Spleen (tissue), 11 donors: ENCODE measurements around the gene RPL18A. TPM values are rescaled to one million over a fixed set of nuclear protein-coding genes. Genes with fewer than 3 reads are reported as not detected.

Experiments used
- DNase-seq: peaks from one replicate; pipeline ENCODE4 v3.0.0-alpha.2; 2020
- H3K27ac ChIP-seq, 8 donors: fragments of 200-600 bp; sonication (generic) in 7 of 8; 1 replicate in 4 of 8; 2 replicates in 4 of 8; pipeline versions ENCODE4 v1.5.0 to v1.8.0; 2016 to 2021; ENCODE audit warnings: inconsistent platforms in 4 of 8, mild to moderate bottlenecking in 4 of 8, moderate library complexity in 1 of 8
- H3K27me3 ChIP-seq, 7 donors: fragments of 200-600 bp; sonication (generic) in 6 of 7; replicated peaks in 1 of 7; 1 replicate in 4 of 7; 2 replicates in 3 of 7; pipeline versions ENCODE4 v1.5.0 to v1.8.0; 2016 to 2021; ENCODE audit warnings: inconsistent platforms in 3 of 7, mild to moderate bottlenecking in 1 of 7
- H3K36me3 ChIP-seq, 6 donors: fragments of 200-600 bp; sonication (generic) in 5 of 6; 1 replicate in 4 of 6; 2 replicates in 2 of 6; pipeline versions ENCODE4 v1.5.0 to v1.8.0; 2016 to 2021; ENCODE audit warnings: inconsistent platforms in 2 of 6
- H3K4me1 ChIP-seq, 6 donors: fragments of 200-600 bp; sonication (generic) in 5 of 6; 1 replicate in 3 of 6; 2 replicates in 3 of 6; pipeline versions ENCODE4 v1.5.0 to v1.8.0; 2016 to 2021; ENCODE audit warnings: inconsistent platforms in 3 of 6
- H3K4me3 ChIP-seq, 8 donors: fragments of 200-600 bp; sonication (generic) in 7 of 8; 1 replicate in 4 of 8; 2 replicates in 4 of 8; pipeline versions ENCODE4 v1.5.0 to v1.8.0; 2016 to 2021; ENCODE audit warnings: inconsistent platforms in 4 of 8, mild to moderate bottlenecking in 4 of 8, moderate library complexity in 2 of 8
- H3K9me3 ChIP-seq, 8 donors: fragments of 200-600 bp; sonication (generic) in 7 of 8; 1 replicate in 4 of 8; 2 replicates in 4 of 8; pipeline versions ENCODE4 v1.5.0 to v1.8.0; 2016 to 2021; ENCODE audit warnings: inconsistent platforms in 4 of 8
- POLR2A ChIP-seq, 3 donors: fragments of 450-650 bp; IDR thresholded peaks; one replicate each; pipeline ENCODE4 v1.5.1; 2017; ENCODE audit warnings: antibody characterized with exemption in 3 of 3, mild to moderate bottlenecking in 1 of 3
- POLR2AphosphoS5 ChIP-seq, 3 donors: sonication (generic); formaldehyde crosslinking; IDR thresholded peaks; one replicate each; pipeline ENCODE4 v1.5.1; 2017; ENCODE audit warnings: antibody characterized with exemption in 3 of 3
- WGBS, 5 donors: extraction: QIAGEN DNeasy Blood & Tissue Kit in 3 of 5; methylation state at CpG; one replicate each; pipeline versions ENCODE4 v1.1.5 to v1.1.7; 2013 to 2018; 5-methylcytosine and 5-hydroxymethylcytosine counted together
- intact Hi-C: fragments of 100-400 bp; cut with DNase I; formaldehyde crosslinking; loops from one replicate; pipeline ENCODE4 v1.15.0; 2023; ENCODE audit warnings: low total_unique reads
- polyA plus RNA-seq, 3 donors: library from polyadenylated mRNA; stranded (reverse); fragments of 200-250 nt; gene quantifications; one replicate each; pipeline ENCODE4 v1.2.1, GENCODE V29; 2013
- total RNA-seq, 7 donors: library from RNA; depleted of rRNA in 3 of 7; stranded (reverse); fragments of >200 nt in 3 of 7; fragmentation: NEBNext Ultra II Directional in 4 of 7; extraction: Animal tissue kit (Norgen Biotek cat#: 25700) in 4 of 7; gene quantifications; one replicate each; pipeline versions ENCODE4 v1.1.0 to v1.2.1, GENCODE V29; 2016 to 2021
- TF ChIP-seq, protein P1 (sequence below), 11 experiments: fragments of 200-600 bp in 7 of 11; fragments of 450-650 bp in 4 of 11; sonication (generic) in 4 of 11; IDR thresholded peaks in 8 of 11; conservative IDR thresholded peaks in 3 of 11; 1 replicate in 7 of 11; 2 replicates in 4 of 11; pipeline versions ENCODE4 v1.4.0 to v1.8.0; 2016 to 2021; ENCODE audit warnings: antibody characterized with exemption in 11 of 11, inconsistent platforms in 4 of 11, mild to moderate bottlenecking in 1 of 11
- donor health status: healthy with polysubstance abuse.
- donor health status: DM: no; HTN: no; CAD: no; lungs with moderate emphysema.
- donor health status: DM: no; HTN: no; CAD: no.
- donor health status: Bipolar disorder and iron deficiency.
- donor health status: healthy.
- donor health status: DM: no; HTN: no; CAD: no.
- donor health status: DM: yes; HTN: yes; CAD: no.

The RPL18A gene
- total and polyA plus RNA-seq, 10 donors, result 1,310 to 6,872 (median 1,788) TPM

DNA sequence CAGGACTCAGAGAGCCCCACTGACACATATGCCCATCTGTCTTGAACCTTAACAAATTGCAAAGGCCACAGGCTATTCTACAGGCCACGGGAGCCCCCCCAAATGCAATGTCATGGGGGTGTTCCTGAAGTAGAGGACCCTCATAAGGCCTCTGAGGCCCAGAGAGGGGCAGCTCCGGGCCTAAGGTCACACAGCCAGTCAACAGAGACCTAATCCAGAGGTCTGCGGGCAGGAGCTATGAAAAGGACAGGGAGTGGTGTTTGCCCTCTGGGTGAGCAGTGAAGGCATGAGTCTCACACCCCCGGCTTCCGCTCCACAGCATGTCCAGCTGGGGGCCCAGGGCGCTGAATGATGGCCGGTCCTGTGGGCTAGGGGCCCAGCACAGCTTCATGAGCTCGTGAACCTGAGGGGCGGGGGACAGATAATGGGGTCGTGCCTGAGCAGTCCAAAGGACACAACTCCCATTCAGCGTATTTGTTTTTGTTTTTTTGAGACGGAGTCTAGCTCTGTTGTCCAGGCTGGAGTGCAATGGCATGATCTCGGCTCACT lies 33.1 kb upstream of the RPL18A start:
- 94 to 98% (median 95%) methylated on average over 11 to 13 of the region's 13 CpGs for WGBS, 5 donors
- Histone ChIP-seq H3K9me3 (no peaks in the 10 kb centered on the region), H3K36me3 (peaks cover 3 to 93% (median 50%) of the 10 kb centered on the region in 6 donors), H3K4me3 (no peak overlapping the region), H3K27ac (peak overlapping the region in 2 of 8 donors; percentile 77 to 85), H3K4me1 (peaks cover 0 to 53% (median 7%) of the 10 kb centered on the region in 6 donors), H3K27me3 (no peaks in the 10 kb centered on the region)
- TF ChIP-seq, protein P1, sequence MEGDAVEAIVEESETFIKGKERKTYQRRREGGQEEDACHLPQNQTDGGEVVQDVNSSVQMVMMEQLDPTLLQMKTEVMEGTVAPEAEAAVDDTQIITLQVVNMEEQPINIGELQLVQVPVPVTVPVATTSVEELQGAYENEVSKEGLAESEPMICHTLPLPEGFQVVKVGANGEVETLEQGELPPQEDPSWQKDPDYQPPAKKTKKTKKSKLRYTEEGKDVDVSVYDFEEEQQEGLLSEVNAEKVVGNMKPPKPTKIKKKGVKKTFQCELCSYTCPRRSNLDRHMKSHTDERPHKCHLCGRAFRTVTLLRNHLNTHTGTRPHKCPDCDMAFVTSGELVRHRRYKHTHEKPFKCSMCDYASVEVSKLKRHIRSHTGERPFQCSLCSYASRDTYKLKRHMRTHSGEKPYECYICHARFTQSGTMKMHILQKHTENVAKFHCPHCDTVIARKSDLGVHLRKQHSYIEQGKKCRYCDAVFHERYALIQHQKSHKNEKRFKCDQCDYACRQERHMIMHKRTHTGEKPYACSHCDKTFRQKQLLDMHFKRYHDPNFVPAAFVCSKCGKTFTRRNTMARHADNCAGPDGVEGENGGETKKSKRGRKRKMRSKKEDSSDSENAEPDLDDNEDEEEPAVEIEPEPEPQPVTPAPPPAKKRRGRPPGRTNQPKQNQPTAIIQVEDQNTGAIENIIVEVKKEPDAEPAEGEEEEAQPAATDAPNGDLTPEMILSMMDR (IDR thresholded peaks at IDR 0.05 in 8 of 11, conservative IDR thresholded peaks at IDR 0.05 in 3 of 11), result no peak
- peak in 2 of 3 donors; percentile 8 to 76 for TF ChIP-seq POLR2AphosphoS5 (IDR thresholded peaks at IDR 0.05)
- no peak for TF ChIP-seq POLR2A (IDR thresholded peaks at IDR 0.05)
- intact Hi-C loops, result no loop called here
- DNase-seq, result no peak

GRCh38 chr19:17829855-17830566 lies 29.7 kb upstream of the RPL18A start:
- H3K36me3 ChIP-seq, result peaks cover 6 to 100% (median 85%) of the 10 kb centered on the region in 6 donors

GRCh38 chr19:17830567-17831418 lies 28.9 kb upstream of the RPL18A start:
- DNase-seq, result no peak
- intact Hi-C loops, result no loop called here
- TF ChIP-seq POLR2AphosphoS5 (IDR thresholded peaks at IDR 0.05), result peak in 2 of 3 donors; percentile 29 to 71
- no peak for TF ChIP-seq POLR2A (IDR thresholded peaks at IDR 0.05)
- TF ChIP-seq, protein P1 (IDR thresholded peaks at IDR 0.05 in 8 of 11, conservative IDR thresholded peaks at IDR 0.05 in 3 of 11), result no peak
- no peaks in the 10 kb centered on the region for H3K27me3 ChIP-seq
- 76 to 86% (median 79%) methylated on average over 42 to 50 of the region's 50 CpGs for WGBS, 5 donors
- peaks cover 0 to 53% (median 3%) of the 10 kb centered on the region in 6 donors for H3K4me1 ChIP-seq
- H3K27ac ChIP-seq, result peak overlapping the region in 1 of 8 donors; percentile 13
- H3K9me3 ChIP-seq, result no peaks in the 10 kb centered on the region
- H3K36me3 ChIP-seq, result peaks cover 7 to 100% (median 89%) of the 10 kb centered on the region in 6 donors
- no peak overlapping the region for H3K4me3 ChIP-seq

More at GRCh38 chr19:17829855-17830566, 29.7 kb upstream of the RPL18A start:
- DNase-seq, result no peak
- Histone ChIP-seq H3K27me3 (no peaks in the 10 kb centered on the region), H3K9me3 (no peaks in the 10 kb centered on the region), H3K4me3 (no peak overlapping the region), H3K27ac (peak overlapping the region in 1 of 8 donors; percentile 13), H3K4me1 (peaks cover 0 to 46% (median 3%) of the 10 kb centered on the region in 6 donors)
- peak in 1 of 3 donors; percentile 62 for TF ChIP-seq POLR2AphosphoS5 (IDR thresholded peaks at IDR 0.05)
- TF ChIP-seq, protein P1 (IDR thresholded peaks at IDR 0.05 in 8 of 11, conservative IDR thresholded peaks at IDR 0.05 in 3 of 11), result no peak
- intact Hi-C loops, result no loop called here
- WGBS, 5 donors, result 79 to 81% (median 80%) methylated on average over 21 to 29 of the region's 29 CpGs
